ENCODE measurements around the gene TXNDC16.

TXNDC16 gene

GRCh38 chr14:52402812-52403526, 149.3 kb downstream of the TXNDC16 start:
- H3K27ac ChIP-seq, result no peak overlapping the region
- TF ChIP-seq ZFX (IDR thresholded peaks at IDR 0.05; ENCODE audit: borderline replicate concordance) (no peak), CTCF (IDR thresholded peaks at IDR 0.05) (no peak)

- no peak for TF ChIP-seq CTCF (IDR thresholded peaks at IDR 0.05)
- TF ChIP-seq ZFX (IDR thresholded peaks at IDR 0.05; ENCODE audit: borderline replicate concordance), result no peak
- no peak overlapping the region for H3K27ac ChIP-seq
These were observed 151.5 kb downstream of the TXNDC16 start for GRCh38 chr14:52400846-52401245.

GRCh38 chr14:52399921-52400595, 152.2 kb downstream of the TXNDC16 start:
- no peak for TF ChIP-seq ZFX (IDR thresholded peaks at IDR 0.05; ENCODE audit: borderline replicate concordance)
- TF ChIP-seq CTCF (IDR thresholded peaks at IDR 0.05), result no peak
- no peak overlapping the region for H3K27ac ChIP-seq

GRCh38 chr14:52399104-52399503, 153.2 kb downstream of the TXNDC16 start:
- TF ChIP-seq CTCF (IDR thresholded peaks at IDR 0.05) (no peak), ZFX (IDR thresholded peaks at IDR 0.05; ENCODE audit: borderline replicate concordance) (no peak)
- H3K27ac ChIP-seq, result no peak overlapping the region

- TF ChIP-seq ZFX (IDR thresholded peaks at IDR 0.05; ENCODE audit: borderline replicate concordance) (no peak), CTCF (IDR thresholded peaks at IDR 0.05) (no peak)
- no peak overlapping the region for H3K27ac ChIP-seq
These were observed 154.5 kb downstream of the TXNDC16 start for GRCh38 chr14:52397844-52398243.

- no peak overlapping the region for H3K27ac ChIP-seq
- TF ChIP-seq ZFX (IDR thresholded peaks at IDR 0.05; ENCODE audit: borderline replicate concordance) (no peak), CTCF (IDR thresholded peaks at IDR 0.05) (no peak)
These were observed 156.6 kb downstream of the TXNDC16 start for GRCh38 chr14:52395728-52396127.
